Transverse colon (tissue), 4 donors: ENCODE data around the gene ARRDC3. TPM values are rescaled to one million over a fixed set of nuclear protein-coding genes. Genes with fewer than 3 reads are reported as not detected.

Experiments used
- DNase-seq: peaks from one replicate; pipeline ENCODE4 v3.0.0-alpha.2; 2019
- H3K27ac ChIP-seq, 4 donors: fragments of 200-600 bp; sonication (generic); 2 replicates each; pipeline ENCODE4 v1.5.1; 2016 to 2018; ENCODE audit warnings: inconsistent platforms in 4 of 4
- H3K27me3 ChIP-seq: fragments of 200-600 bp; sonication (generic); 2 replicates; pipeline ENCODE4 v1.5.1; 2017; ENCODE audit warnings: inconsistent platforms
- H3K36me3 ChIP-seq, 4 donors: fragments of 200-600 bp; sonication (generic); 2 replicates each; pipeline ENCODE4 v1.5.1; 2017 to 2019; ENCODE audit warnings: inconsistent platforms in 4 of 4
- H3K4me1 ChIP-seq, 4 donors: fragments of 200-600 bp; sonication (generic); 2 replicates each; pipeline ENCODE4 v1.5.1; 2017 to 2020; ENCODE audit warnings: inconsistent platforms in 4 of 4
- H3K4me3 ChIP-seq, 4 donors: fragments of 200-600 bp; sonication (generic); 1 replicate in 1 of 4; 2 replicates in 3 of 4; pipeline versions ENCODE4 v1.5.1 to v1.6.1; 2017 to 2019; ENCODE audit warnings: inconsistent platforms in 4 of 4
- H3K9me3 ChIP-seq, 2 donors: fragments of 200-600 bp; sonication (generic); 2 replicates each; pipeline ENCODE4 v1.5.1; 2017 to 2019; ENCODE audit warnings: inconsistent platforms in 2 of 2
- CTCF ChIP-seq, 5 experiments: fragments of 200-600 bp in 3 of 5; fragments of 450-650 bp in 2 of 5; sonication (generic) in 3 of 5; IDR thresholded peaks; 1 replicate in 2 of 5; 2 replicates in 3 of 5; pipeline ENCODE4 v1.5.1; 2016 to 2017; ENCODE audit warnings: antibody characterized with exemption in 5 of 5, inconsistent platforms in 3 of 5, mild to moderate bottlenecking in 2 of 5, moderate library complexity in 1 of 5
- EP300 ChIP-seq: sonication (generic); formaldehyde crosslinking; IDR thresholded peaks from one replicate; pipeline ENCODE4 v1.6.1; 2017; ENCODE audit warnings: antibody characterized with exemption, low read depth
- POLR2A ChIP-seq: fragments of 450-650 bp; IDR thresholded peaks from one replicate; pipeline ENCODE4 v1.6.1; 2016; ENCODE audit warnings: antibody characterized with exemption, mild to moderate bottlenecking, moderate library complexity
- POLR2AphosphoS5 ChIP-seq, 3 donors: sonication (generic); formaldehyde crosslinking; IDR thresholded peaks; one replicate each; pipeline ENCODE4 v1.6.1; 2016; ENCODE audit warnings: antibody characterized with exemption in 3 of 3
- whole genome bisulfite sequencing, 2 donors: methylation state at CpG; one replicate each; pipeline ENCODE4 v1.1.5; 2018; ENCODE audit warnings: low coverage in 1 of 2; 5-methylcytosine and 5-hydroxymethylcytosine counted together
- in situ Hi-C, 4 donors: fragments of 200-750 bp; cut with MboI; loops; one replicate each; pipeline versions ENCODE4 v1.15.0 to v1.15.1; 2017; ENCODE audit warnings: low sequenced_read_pairs in 3 of 4, low pct_ligation_motif_present in 1 of 4, low pct_unique_long_range_greater_than_20kb in 1 of 4
- intact Hi-C: fragments of 100-400 bp; cut with DNase I; formaldehyde crosslinking; loops from one replicate; pipeline ENCODE4 v1.15.1; 2023; ENCODE audit warnings: low total_unique reads
- total RNA-seq, 4 donors: library from RNA; depleted of rRNA; stranded (reverse); fragments of >200 nt; gene quantifications; one replicate each; pipeline ENCODE4 v1.1.0, GENCODE V29; 2016

The ARRDC3 gene
- total RNA-seq, 4 donors from 2014 or later, result 13.7 to 29.4 (median 27.5) TPM

GRCh38 chr5:91378752-91379211 lies 4.3 kb downstream of the ARRDC3 start:
- Histone ChIP-seq H3K4me3 (peak overlapping the region in 1 of 4 donors; percentile 92), H3K36me3 (peaks cover 0 to 38% (median 15%) of the 10 kb centered on the region in 4 donors), H3K27me3 (no peaks in the 10 kb centered on the region), H3K9me3 (no peaks in the 10 kb centered on the region), H3K4me1 (peaks cover 10 to 37% (median 21%) of the 10 kb centered on the region in 4 donors), H3K27ac (peak overlapping the region; percentile 97 to 99 (median 98))
- 21 to 25% methylated on average over 5 of the region's 5 CpGs for WGBS, 2 donors
- in situ Hi-C loops (loop anchor here in 2 of 4 donors (25.0 kb wide), 2 partner anchors 166 to 266 kb away; no protein-coding TSS in a partner anchor), intact Hi-C loops (no loop called here)
- TF ChIP-seq EP300 (no peak), CTCF (IDR thresholded peaks at IDR 0.05) (no peak), POLR2A (no peak)
- DNase-seq, result no peak

- Histone ChIP-seq H3K9me3 (no peaks in the 10 kb centered on the region), H3K4me1 (peaks cover 10 to 50% (median 21%) of the 10 kb centered on the region in 4 donors), H3K27me3 (no peaks in the 10 kb centered on the region), H3K4me3 (no peak overlapping the region), H3K27ac (peak overlapping the region in 3 of 4 donors; percentile 11 to 48 (median 23)), H3K36me3 (peaks cover 0 to 68% (median 32%) of the 10 kb centered on the region in 4 donors)
- in situ Hi-C loops, result loop anchor here in 2 of 4 donors (25.0 kb wide), 2 partner anchors 163 to 263 kb away; no protein-coding TSS in a partner anchor
- DNase-seq, result no peak
- no peak for TF ChIP-seq POLR2A
- TF ChIP-seq EP300, result no peak
- no peak for TF ChIP-seq CTCF (IDR thresholded peaks at IDR 0.05)
- no peak for TF ChIP-seq POLR2AphosphoS5 (IDR thresholded peaks at IDR 0.05)
- WGBS, 2 donors, result 91 to 94% methylated on average over 6 of the region's 6 CpGs
- intact Hi-C loops, result no loop called here
Observed at GRCh38 chr5:91374893-91375520, 8.1 kb downstream of the ARRDC3 start.

GRCh38 chr5:91373600-91373999 lies 9.5 kb downstream of the ARRDC3 start:
- no peak for DNase-seq
- H3K4me1 ChIP-seq, result peaks cover 2 to 54% (median 18%) of the 10 kb centered on the region in 4 donors
- intact Hi-C loops, result no loop called here
- no peak overlapping the region for H3K4me3 ChIP-seq
- TF ChIP-seq POLR2AphosphoS5 (IDR thresholded peaks at IDR 0.05), result no peak
- no peak for TF ChIP-seq CTCF (IDR thresholded peaks at IDR 0.05)
- TF ChIP-seq POLR2A, result no peak
- TF ChIP-seq EP300, result no peak
- peaks cover 0 to 79% (median 36%) of the 10 kb centered on the region in 4 donors for H3K36me3 ChIP-seq
- H3K9me3 ChIP-seq, result no peaks in the 10 kb centered on the region
- H3K27me3 ChIP-seq, result no peaks in the 10 kb centered on the region
- in situ Hi-C loops, result no loop called here
- 81 to 89% methylated on average over 5 of the region's 5 CpGs for WGBS, 2 donors
- no peak overlapping the region for H3K27ac ChIP-seq

GRCh38 chr5:91373006-91373405 lies 10.1 kb downstream of the ARRDC3 start:
- Histone ChIP-seq H3K36me3 (peaks cover 0 to 78% (median 36%) of the 10 kb centered on the region in 4 donors), H3K27ac (no peak overlapping the region), H3K4me1 (peaks cover 0 to 48% (median 12%) of the 10 kb centered on the region in 4 donors), H3K27me3 (no peaks in the 10 kb centered on the region), H3K9me3 (no peaks in the 10 kb centered on the region), H3K4me3 (no peak overlapping the region)
- DNase-seq, result no peak
- intact Hi-C loops (no loop called here), in situ Hi-C loops (no loop called here)
- TF ChIP-seq POLR2A (no peak), CTCF (IDR thresholded peaks at IDR 0.05) (no peak), EP300 (no peak), POLR2AphosphoS5 (IDR thresholded peaks at IDR 0.05) (no peak)
- WGBS, 2 donors, result 78 to 83% methylated on average over 1 of the region's 1 CpG
